22Rv1 (cell line): ENCODE results near the gene TK1.
A peak's percentile ranks its signal among the peaks of the same experiment; 100 is the strongest.
"Not testable (repeated sequence)": the region's sequence is repeated elsewhere in the genome, so short reads cannot be mapped to it uniquely, and the experiment has no call there.

Source experiments
- H3K27ac ChIP-seq: fragments of 450-650 bp; 2 replicates; pipeline ENCODE4 v1.5.1; 2017
- ZFX ChIP-seq: fragments of 450-650 bp; IDR thresholded peaks from 2 replicates; pipeline ENCODE4 v1.6.1; 2017; ENCODE audit warnings: antibody characterized with exemption, borderline replicate concordance
- TF ChIP-seq, protein P1 (sequence below): fragments of 450-650 bp; IDR thresholded peaks from 2 replicates; pipeline ENCODE4 v1.5.1; 2017; ENCODE audit warnings: mild to moderate bottlenecking

Gene TK1

DNA sequence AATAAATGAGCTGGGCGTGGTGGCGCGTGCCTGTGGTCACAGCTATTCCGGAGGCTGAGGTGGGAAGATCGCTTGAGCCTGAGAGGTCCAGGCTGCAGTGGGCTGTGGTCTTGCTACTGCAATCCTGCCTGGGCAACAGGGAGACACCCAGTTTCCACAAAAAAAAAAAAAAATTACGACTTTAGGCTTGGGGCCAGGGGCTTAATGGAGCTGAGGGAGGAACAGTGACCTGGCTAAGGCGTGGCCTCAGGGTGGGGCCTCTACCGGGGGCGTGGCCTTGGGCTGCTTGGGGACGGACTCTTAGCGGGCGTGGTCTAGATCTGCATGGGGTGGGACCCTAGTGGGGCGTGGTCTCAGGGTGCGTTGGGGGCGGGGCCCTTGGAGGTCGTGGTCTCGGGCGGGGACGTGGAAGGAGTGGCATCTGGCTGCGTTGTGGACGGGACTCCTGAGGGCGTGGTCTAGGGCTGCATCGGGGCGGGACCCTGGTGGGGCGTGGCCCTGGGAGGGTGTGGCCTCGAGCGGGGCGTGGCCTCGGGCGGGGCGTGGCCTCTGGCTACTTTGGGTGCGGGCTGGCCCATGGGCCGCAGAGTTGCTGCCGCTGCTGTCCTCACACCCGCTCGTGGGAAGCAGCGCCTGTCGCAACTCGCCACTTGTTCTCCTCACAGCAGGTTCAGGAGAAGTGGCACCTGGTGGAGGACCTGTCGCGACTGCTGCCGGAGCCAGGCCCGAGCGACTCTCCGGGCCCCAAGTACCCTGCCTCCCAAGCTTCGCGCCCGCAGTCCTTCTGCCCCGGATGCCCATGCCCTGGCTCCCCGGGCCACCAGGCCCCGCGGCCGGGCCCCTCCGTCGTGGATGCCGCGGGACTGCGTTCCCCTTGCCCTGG, 46.4 kb downstream of the TK1 start:
- TF ChIP-seq ZFX, result no peak
- TF ChIP-seq, protein P1, sequence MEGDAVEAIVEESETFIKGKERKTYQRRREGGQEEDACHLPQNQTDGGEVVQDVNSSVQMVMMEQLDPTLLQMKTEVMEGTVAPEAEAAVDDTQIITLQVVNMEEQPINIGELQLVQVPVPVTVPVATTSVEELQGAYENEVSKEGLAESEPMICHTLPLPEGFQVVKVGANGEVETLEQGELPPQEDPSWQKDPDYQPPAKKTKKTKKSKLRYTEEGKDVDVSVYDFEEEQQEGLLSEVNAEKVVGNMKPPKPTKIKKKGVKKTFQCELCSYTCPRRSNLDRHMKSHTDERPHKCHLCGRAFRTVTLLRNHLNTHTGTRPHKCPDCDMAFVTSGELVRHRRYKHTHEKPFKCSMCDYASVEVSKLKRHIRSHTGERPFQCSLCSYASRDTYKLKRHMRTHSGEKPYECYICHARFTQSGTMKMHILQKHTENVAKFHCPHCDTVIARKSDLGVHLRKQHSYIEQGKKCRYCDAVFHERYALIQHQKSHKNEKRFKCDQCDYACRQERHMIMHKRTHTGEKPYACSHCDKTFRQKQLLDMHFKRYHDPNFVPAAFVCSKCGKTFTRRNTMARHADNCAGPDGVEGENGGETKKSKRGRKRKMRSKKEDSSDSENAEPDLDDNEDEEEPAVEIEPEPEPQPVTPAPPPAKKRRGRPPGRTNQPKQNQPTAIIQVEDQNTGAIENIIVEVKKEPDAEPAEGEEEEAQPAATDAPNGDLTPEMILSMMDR, result no peak
- H3K27ac ChIP-seq, result no peak overlapping the region

DNA sequence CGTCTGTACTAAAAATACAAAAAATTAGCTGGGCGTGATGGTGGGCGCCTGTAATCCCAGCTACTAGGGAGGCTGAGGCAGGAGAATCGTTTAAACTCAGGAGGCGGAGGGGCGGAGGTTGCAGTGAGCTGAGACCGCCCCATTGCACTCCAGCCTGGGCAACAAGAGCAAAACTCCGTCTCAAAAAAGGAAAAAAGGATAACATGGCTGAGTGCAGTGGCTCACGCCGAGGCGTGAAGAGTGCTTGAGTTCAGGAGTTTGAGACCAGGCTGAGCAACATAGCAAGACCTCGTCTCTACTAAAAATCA, 47.0 kb downstream of the TK1 start:
- H3K27ac ChIP-seq, result not testable (repeated sequence)

DNA sequence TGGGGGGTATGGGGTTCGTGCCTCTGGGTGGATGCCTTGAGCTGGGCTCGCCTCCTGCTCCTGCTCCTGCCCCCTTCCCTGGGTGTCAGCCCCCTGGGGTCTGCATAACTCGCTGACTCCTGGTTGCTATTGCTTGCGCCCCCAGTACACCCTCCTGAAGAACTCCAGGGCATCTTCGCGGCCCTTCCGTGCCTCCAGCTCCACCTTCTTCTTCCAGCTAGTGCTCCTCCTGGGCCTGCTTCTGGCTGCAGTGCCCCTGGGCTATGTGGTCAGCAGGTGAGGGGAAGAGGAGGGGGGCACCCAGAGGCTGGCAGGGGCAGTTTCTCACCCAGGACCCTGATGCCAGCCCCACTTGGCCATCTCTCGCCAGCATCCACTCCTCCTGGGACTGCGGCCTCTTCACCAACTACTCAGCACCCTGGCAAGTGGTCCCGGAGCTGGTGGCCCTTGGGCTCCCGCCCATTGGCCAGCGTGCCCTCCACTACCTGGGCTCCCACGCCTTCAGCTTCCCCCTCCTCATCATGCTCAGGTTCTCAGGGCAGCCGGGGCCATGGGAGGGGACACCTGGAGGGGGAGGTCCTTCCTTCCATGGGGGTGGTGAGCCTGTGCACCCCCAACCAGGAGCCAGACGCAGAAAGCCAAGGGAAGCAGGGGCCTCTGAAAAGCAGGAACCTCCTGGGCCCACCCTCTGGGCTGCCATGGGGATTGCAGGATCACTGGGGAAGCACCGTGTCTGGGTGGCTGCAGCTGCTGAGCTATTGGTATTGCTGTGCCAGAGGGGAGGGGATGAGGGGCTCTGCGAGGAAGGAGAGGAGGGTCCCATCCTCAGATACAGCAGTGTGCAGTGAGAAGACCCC, 48.4 kb downstream of the TK1 start:
- no peak for TF ChIP-seq ZFX
- TF ChIP-seq, protein P1, result peak; percentile 2; the same call in 1 of the 2 replicates
- H3K27ac ChIP-seq, result no peak overlapping the region

DNA sequence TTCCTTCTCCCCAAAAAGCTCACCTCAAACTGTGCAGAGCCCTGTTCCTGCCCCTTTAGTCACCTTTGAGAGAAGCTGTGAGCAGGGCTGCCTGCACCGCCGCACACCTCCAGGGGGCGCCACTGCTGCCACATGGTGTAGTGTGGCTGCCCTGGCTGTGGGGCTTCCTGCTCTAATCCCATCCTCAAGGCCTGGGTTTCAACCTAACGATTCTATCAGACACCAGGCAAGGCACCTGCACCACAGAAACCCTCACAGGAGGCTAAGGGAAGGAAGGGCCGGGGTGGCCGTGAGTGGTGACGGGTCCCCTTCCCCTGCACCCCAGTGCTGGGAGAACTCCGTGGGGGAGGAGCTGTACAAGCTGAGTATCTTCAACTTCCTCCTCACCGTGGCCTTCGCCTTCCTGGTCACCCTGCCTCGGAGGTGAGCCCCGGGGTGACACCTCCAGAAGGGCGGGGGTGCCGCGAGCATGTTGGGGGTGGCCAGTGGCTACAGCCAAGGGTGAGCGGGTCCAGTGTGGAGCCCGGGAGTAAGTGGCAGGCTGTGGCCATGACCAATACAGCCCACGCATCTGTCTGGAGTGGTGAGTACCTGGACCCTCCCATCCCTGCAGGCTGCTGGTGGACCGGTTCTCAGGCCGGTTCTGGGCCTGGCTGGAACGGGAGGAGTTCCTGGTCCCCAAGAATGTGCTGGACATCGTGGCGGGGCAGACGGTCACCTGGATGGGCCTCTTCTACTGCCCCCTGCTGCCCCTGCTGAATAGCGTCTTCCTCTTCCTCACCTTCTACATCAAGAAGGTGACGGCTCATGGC, 49.3 kb downstream of the TK1 start:
- H3K27ac ChIP-seq, result no peak overlapping the region
- TF ChIP-seq ZFX, result no peak
- TF ChIP-seq, protein P1, result peak; percentile 47

DNA sequence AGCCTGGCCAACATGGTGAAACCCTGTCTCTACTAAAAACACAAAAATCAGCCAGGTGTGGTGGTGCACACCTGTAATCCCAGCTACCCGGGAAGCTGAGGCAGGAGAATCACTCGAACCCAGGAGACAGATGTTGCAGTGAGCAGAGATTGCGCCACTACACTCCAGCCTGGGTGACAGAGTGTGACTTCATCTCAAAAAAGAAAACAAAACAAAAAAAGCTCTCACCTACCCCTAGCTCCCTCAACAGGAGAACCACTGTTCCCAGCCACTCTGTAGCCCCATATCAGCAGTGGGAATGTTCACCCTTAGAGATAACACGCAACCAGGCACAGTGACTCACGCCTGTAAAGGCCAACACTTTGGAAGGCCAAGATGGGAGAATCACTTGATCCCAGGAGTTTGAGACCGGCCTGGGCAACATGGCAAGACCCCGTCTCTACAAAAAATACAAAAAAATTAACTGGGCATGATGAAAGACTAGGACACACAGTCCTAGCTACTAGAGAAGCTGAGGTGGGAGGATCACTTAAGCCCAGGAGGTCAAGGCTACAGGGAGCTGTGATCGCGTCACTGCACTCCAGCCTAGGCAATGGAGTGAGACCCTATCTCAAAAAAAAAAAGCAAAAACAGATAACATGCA, 50.9 kb downstream of the TK1 start:
- TF ChIP-seq, protein P1, result no peak
- no peak for TF ChIP-seq ZFX
- no peak overlapping the region for H3K27ac ChIP-seq

DNA sequence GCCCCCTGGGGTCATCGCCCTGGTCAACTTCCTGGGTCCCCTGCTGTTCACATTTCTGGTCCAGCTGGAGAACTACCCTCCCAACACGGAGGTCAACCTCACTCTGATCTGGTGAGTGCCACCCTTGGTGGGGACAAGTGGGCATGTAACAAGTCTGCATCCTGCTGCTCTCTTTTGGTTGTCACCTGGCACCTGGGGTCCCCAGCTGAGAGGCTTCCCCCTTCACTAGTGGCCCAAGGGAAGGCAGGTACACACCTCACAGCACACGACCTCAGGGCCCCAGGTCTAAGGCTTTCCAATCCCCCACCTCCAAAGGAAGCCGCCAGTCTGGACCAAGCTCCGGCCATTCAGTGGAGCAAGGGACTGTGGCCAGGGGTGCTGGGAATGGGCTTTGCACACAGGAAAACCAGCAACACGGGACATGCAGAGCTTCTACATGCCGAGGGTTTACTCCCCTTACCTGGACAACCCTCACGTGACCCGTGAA, 51.9 kb downstream of the TK1 start:
- H3K27ac ChIP-seq, result no peak overlapping the region
- TF ChIP-seq ZFX, result no peak
- TF ChIP-seq, protein P1, result no peak
